Measurements from ENCODE around the gene KLHL35.

KLHL35 gene

DNA sequence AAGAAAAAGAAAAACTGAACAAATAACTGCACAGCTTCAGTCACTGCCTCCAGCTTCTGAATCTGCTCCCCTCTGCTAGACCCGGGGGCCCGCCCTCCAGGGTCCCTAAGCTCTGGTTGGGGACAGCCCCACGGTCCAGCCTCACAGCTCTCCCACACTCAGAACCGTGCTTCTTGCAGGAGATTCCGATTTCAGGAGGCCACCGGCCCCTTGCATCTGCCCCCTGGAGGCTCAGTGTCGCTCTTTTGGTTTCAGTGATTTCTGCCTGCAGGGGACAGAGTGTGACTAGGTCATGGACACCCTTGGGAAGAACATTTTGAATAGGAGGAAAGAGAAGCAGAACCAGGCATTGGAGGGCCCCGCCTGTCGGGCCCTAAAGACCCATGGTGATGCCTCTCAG lies 56.8 kb downstream of the KLHL35 start:
- no peak overlapping the region for H3K4me2 ChIP-seq (ENCODE audit: low read length)
- no peaks in the 10 kb centered on the region for H3K4me1 ChIP-seq
- H3K9me3 ChIP-seq (ENCODE audit: control insufficient read depth, low read length) = no peaks in the 10 kb centered on the region
- no peak overlapping the region for H3K27ac ChIP-seq
- no peak overlapping the region for H3K4me3 ChIP-seq (ENCODE audit: low read depth, low read length)
- no peaks in the 10 kb centered on the region for H3K27me3 ChIP-seq (ENCODE audit: control insufficient read depth, insufficient read depth, low read length)
- H3K9ac ChIP-seq = no peak overlapping the region
- no peaks in the 10 kb centered on the region for H3K36me3 ChIP-seq (ENCODE audit: control insufficient read depth, insufficient read depth, low read length)
- H3K79me2 ChIP-seq = no peaks in the 10 kb centered on the region
- no peak overlapping the region for H2AFZ ChIP-seq
- TF ChIP-seq, protein P1, sequence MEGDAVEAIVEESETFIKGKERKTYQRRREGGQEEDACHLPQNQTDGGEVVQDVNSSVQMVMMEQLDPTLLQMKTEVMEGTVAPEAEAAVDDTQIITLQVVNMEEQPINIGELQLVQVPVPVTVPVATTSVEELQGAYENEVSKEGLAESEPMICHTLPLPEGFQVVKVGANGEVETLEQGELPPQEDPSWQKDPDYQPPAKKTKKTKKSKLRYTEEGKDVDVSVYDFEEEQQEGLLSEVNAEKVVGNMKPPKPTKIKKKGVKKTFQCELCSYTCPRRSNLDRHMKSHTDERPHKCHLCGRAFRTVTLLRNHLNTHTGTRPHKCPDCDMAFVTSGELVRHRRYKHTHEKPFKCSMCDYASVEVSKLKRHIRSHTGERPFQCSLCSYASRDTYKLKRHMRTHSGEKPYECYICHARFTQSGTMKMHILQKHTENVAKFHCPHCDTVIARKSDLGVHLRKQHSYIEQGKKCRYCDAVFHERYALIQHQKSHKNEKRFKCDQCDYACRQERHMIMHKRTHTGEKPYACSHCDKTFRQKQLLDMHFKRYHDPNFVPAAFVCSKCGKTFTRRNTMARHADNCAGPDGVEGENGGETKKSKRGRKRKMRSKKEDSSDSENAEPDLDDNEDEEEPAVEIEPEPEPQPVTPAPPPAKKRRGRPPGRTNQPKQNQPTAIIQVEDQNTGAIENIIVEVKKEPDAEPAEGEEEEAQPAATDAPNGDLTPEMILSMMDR (IDR thresholded peaks at IDR 0.05) = no peak

DNA sequence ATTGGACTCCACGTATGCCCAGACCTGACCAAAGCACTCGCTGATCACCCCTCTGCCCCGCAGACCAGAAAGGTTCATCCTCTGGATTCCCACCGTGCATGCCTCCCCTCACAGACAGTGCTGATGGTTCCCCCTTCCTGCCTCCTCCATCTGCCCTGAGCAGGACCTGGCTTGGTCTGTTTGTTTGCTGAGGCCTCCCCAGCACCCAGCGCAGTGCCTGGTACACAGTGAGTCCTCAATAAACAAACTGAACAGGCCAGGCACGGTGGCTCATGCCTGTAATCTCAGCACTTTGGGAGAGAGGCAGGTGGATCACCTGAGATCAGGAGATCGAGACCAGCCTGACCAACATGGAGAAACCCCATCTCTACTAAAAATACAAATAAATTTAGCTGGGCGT lies 57.4 kb downstream of the KLHL35 start:
- Histone ChIP-seq H3K27ac (no peak overlapping the region), H3K9me3 (ENCODE audit: control insufficient read depth, low read length) (no peaks in the 10 kb centered on the region), H3K9ac (no peak overlapping the region), H3K4me3 (ENCODE audit: low read depth, low read length) (no peak overlapping the region), H3K36me3 (ENCODE audit: control insufficient read depth, insufficient read depth, low read length) (no peaks in the 10 kb centered on the region), H3K27me3 (ENCODE audit: control insufficient read depth, insufficient read depth, low read length) (no peaks in the 10 kb centered on the region), H3K4me1 (no peaks in the 10 kb centered on the region), H2AFZ (no peak overlapping the region), H3K4me2 (ENCODE audit: low read length) (no peak overlapping the region), H3K79me2 (no peaks in the 10 kb centered on the region)
- TF ChIP-seq, protein P1 (IDR thresholded peaks at IDR 0.05) = no peak

DNA sequence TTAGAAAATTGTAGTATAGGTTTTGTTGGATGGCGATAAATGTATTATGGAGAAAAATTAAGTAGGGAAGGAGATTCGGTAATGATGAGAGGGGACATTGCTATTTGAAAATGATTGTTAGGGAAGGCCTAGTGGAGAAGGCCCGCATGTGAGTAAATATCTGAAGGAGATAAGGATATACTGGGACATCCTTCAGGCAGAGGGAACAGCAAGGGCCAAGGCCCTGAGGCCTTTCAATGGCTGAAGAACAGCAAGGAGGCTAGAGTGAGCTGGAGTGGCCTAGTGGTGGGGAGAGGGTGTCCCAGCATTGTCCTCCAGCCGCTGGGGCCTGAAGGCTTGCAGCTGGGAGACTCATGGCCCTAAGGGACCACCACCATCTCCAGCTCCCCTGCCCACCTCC lies 58.4 kb downstream of the KLHL35 start:
- H3K4me1 ChIP-seq = no peaks in the 10 kb centered on the region
- H3K79me2 ChIP-seq = no peaks in the 10 kb centered on the region
- no peak overlapping the region for H3K4me3 ChIP-seq (ENCODE audit: low read depth, low read length)
- no peaks in the 10 kb centered on the region for H3K36me3 ChIP-seq (ENCODE audit: control insufficient read depth, insufficient read depth, low read length)
- H3K4me2 ChIP-seq (ENCODE audit: low read length) = no peak overlapping the region
- TF ChIP-seq, protein P1 (IDR thresholded peaks at IDR 0.05) = no peak
- no peak overlapping the region for H3K27ac ChIP-seq
- no peaks in the 10 kb centered on the region for H3K27me3 ChIP-seq (ENCODE audit: control insufficient read depth, insufficient read depth, low read length)
- H3K9ac ChIP-seq = no peak overlapping the region
- H3K9me3 ChIP-seq (ENCODE audit: control insufficient read depth, low read length) = no peaks in the 10 kb centered on the region
- H2AFZ ChIP-seq = no peak overlapping the region

DNA sequence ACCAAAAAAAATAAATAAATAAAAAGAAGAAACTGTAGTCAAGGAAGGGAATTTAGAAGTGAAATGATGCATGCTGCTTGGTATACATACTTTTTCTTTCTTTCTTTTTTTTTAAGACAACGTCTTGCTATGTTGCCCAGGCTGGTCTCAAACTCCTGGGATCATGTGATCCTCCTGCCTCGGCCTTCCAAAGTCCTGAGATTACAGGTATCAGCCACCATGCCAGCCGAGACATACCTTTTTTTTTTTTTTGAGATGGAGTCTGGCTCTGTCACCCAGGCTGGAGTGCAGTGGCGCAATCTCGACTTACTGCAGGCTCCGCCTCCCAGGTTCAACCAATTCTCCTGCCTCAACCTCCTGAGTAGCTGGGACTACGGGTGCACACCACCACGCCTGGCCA lies 59.8 kb downstream of the KLHL35 start:
- Histone ChIP-seq H3K27ac (no peak overlapping the region), H3K79me2 (no peaks in the 10 kb centered on the region), H2AFZ (no peak overlapping the region), H3K9ac (no peak overlapping the region), H3K4me3 (ENCODE audit: low read depth, low read length) (no peak overlapping the region), H3K9me3 (ENCODE audit: control insufficient read depth, low read length) (no peaks in the 10 kb centered on the region), H3K4me2 (ENCODE audit: low read length) (no peak overlapping the region), H3K36me3 (ENCODE audit: control insufficient read depth, insufficient read depth, low read length) (no peaks in the 10 kb centered on the region), H3K27me3 (ENCODE audit: control insufficient read depth, insufficient read depth, low read length) (no peaks in the 10 kb centered on the region), H3K4me1 (no peaks in the 10 kb centered on the region)
- TF ChIP-seq, protein P1 (IDR thresholded peaks at IDR 0.05) = no peak
